Measurements from ENCODE around the gene PARD3. TPM values are rescaled to one million over a fixed set of nuclear protein-coding genes. Genes with fewer than 3 reads are reported as not detected.

PARD3 gene
- total and polyA plus RNA-seq, 10 of the 15 experiments (the other 5 are each of a cell fraction or from before 2014, with no cell fraction given): 2.6 to 43.1 (median 13.9) TPM

DNA sequence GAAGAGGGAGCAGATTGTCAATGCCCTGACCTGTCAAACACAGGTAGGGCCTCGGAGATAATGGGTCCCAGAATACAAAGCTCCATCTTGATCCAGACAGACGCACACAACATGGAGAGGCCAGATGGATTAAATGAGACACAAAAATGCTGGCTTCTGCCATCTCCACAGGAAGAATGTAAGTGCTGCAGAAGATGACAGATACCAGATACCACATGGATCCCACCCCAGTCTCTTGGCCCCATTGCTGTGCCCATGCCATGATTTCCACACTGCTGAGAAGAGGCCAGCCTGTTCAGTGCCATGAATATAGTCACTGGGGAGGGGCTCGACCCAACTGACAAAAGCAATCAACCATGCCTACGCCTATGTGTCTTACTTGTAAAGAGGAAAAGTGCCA lies 487.9 kb downstream of the PARD3 start:
- DNase-seq (ENCODE audit: low read depth, low spot score) (no peak), FAIRE-seq (no peak), ATAC-seq (no peak)
- Histone ChIP-seq H3K4me1 (ENCODE audit: control insufficient read depth, insufficient read depth, low read length) (no peaks in the 10 kb centered on the region), H2AFZ (ENCODE audit: control insufficient read depth, low read depth, low read length) (no peak overlapping the region), H3K79me2 (ENCODE audit: control insufficient read depth, insufficient read depth, low read length) (no peaks in the 10 kb centered on the region), H3K27me3 (replicated peaks in 1 of 2; ENCODE audit: control insufficient read depth in 2 of 2, insufficient read depth in 2 of 2, low read length in 1 of 2) (no peaks in the 10 kb centered on the region), H3K4me2 (ENCODE audit: control insufficient read depth, insufficient read depth) (no peak overlapping the region), H3K9me3 (replicated peaks; ENCODE audit: control insufficient read depth, insufficient read depth, low read length) (no peaks in the 10 kb centered on the region), H3K9ac (ENCODE audit: control insufficient read depth, insufficient read depth, low read length) (no peak overlapping the region), H3K27ac (ENCODE audit: control insufficient read depth, insufficient read depth) (no peak overlapping the region), H4K20me1 (ENCODE audit: control insufficient read depth, insufficient read depth) (no peaks in the 10 kb centered on the region), H3K4me3 (no peak overlapping the region), H3K36me3 (ENCODE audit: control insufficient read depth in 2 of 2, insufficient read depth in 2 of 2, low read length in 1 of 2) (no peaks in the 10 kb centered on the region)
- BruUV-seq (replicated peaks): no TSS peak
- ChIA-PET CTCF (interaction anchor here (2.5 kb wide), 1 partner anchor 8 kb away, joined by 5 read pairs; no protein-coding TSS in a partner anchor), POLR2A (no interaction called here), SMC1A (ENCODE audit: uncharacterized antibody, unreplicated experiment) (interaction anchor here (0.6 to 3.3 kb wide), 8 partner anchors 9 to 102 kb away, joined by 3 to 14 read pairs (median 4); no protein-coding TSS in a partner anchor), RAD21 (ENCODE audit: unreplicated experiment) (interaction anchor here (1.0 to 1.2 kb wide), 3 partner anchors 11 to 22 kb away, joined by 3 to 4 read pairs (median 3); no protein-coding TSS in a partner anchor)
- intact Hi-C loops (cut with micrococcal nuclease; ENCODE audit: unreplicated experiment) (no loop called here), in situ Hi-C loops (cut with MboI) (no loop called here)
- 20% methylated on average over 4 of the region's 4 CpGs for WGBS (ENCODE audit: insufficient coverage, insufficient replicate concordance, low lambda C conversion rate, missing lambda C conversion rate)
- TF ChIP-seq JUNB (IDR thresholded peaks at IDR 0.05): no peak
- no peak for TF ChIP-seq EZH2 (IDR thresholded peaks at IDR 0.05; ENCODE audit: borderline replicate concordance, control insufficient read depth, low read depth, low read length)
- no peak for TF ChIP-seq POLR2AphosphoS5 (IDR thresholded peaks at IDR 0.05; ENCODE audit: low read length)

- ChIA-PET CTCF (interaction anchor here (0.8 to 1.3 kb wide), 5 partner anchors 10 to 1130 kb away, joined by 3 to 5 read pairs (median 3); no protein-coding TSS in a partner anchor), POLR2A (interaction anchor here (0.8 kb wide), 1 partner anchor 64 kb away, joined by 3 read pairs; no protein-coding TSS in a partner anchor), SMC1A (ENCODE audit: uncharacterized antibody, unreplicated experiment) (interaction anchor here (1.0 to 6.8 kb wide), 10 partner anchors 9 to 104 kb away, joined by 3 to 72 read pairs (median 4); no protein-coding TSS in a partner anchor), RAD21 (ENCODE audit: unreplicated experiment) (interaction anchor here (1.0 to 1.5 kb wide), 4 partner anchors 9 to 31 kb away, joined by 3 to 4 read pairs (median 3); no protein-coding TSS in a partner anchor)
- H3K9me3 ChIP-seq (replicated peaks; ENCODE audit: control insufficient read depth, insufficient read depth, low read length): no peaks in the 10 kb centered on the region
- no peak overlapping the region for H3K27ac ChIP-seq (ENCODE audit: control insufficient read depth, insufficient read depth)
- no peak for TF ChIP-seq USF1 (IDR thresholded peaks at IDR 0.05; ENCODE audit: borderline replicate concordance, extremely low read length, insufficient read depth, low read depth, low read length)
- no peak for TF ChIP-seq HCFC1 (IDR thresholded peaks at IDR 0.05; ENCODE audit: low read length)
- TF ChIP-seq, protein P1, sequence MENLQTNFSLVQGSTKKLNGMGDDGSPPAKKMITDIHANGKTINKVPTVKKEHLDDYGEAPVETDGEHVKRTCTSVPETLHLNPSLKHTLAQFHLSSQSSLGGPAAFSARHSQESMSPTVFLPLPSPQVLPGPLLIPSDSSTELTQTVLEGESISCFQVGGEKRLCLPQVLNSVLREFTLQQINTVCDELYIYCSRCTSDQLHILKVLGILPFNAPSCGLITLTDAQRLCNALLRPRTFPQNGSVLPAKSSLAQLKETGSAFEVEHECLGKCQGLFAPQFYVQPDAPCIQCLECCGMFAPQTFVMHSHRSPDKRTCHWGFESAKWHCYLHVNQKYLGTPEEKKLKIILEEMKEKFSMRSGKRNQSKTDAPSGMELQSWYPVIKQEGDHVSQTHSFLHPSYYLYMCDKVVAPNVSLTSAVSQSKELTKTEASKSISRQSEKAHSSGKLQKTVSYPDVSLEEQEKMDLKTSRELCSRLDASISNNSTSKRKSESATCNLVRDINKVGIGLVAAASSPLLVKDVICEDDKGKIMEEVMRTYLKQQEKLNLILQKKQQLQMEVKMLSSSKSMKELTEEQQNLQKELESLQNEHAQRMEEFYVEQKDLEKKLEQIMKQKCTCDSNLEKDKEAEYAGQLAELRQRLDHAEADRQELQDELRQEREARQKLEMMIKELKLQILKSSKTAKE (IDR thresholded peaks at IDR 0.05; ENCODE audit: low read depth, poor library complexity, severe bottlenecking): no peak
- no peak for TF ChIP-seq ATF3 (IDR thresholded peaks at IDR 0.05; ENCODE audit: borderline replicate concordance, extremely low read depth, low read depth, low read length)
- in situ Hi-C loops (cut with MboI): no loop called here
- BruUV-seq (replicated peaks): no TSS peak
- no peak overlapping the region for H2AFZ ChIP-seq (ENCODE audit: control insufficient read depth, low read depth, low read length)
- FAIRE-seq: no peak
- intact Hi-C loops (cut with micrococcal nuclease; ENCODE audit: unreplicated experiment): no loop called here
- H4K20me1 ChIP-seq (ENCODE audit: control insufficient read depth, insufficient read depth): no peaks in the 10 kb centered on the region
- no peaks in the 10 kb centered on the region for H3K79me2 ChIP-seq (ENCODE audit: control insufficient read depth, insufficient read depth, low read length)
- WGBS (ENCODE audit: insufficient coverage, insufficient replicate concordance, low lambda C conversion rate, missing lambda C conversion rate): 56% methylated on average over 1 of the region's 1 CpG
- H3K4me3 ChIP-seq: no peak overlapping the region
- H3K36me3 ChIP-seq (ENCODE audit: control insufficient read depth in 2 of 2, insufficient read depth in 2 of 2, low read length in 1 of 2): no peaks in the 10 kb centered on the region
- ATAC-seq: no peak
- no peaks in the 10 kb centered on the region for H3K27me3 ChIP-seq (replicated peaks in 1 of 2; ENCODE audit: control insufficient read depth in 2 of 2, insufficient read depth in 2 of 2, low read length in 1 of 2)
- no peak overlapping the region for H3K4me2 ChIP-seq (ENCODE audit: control insufficient read depth, insufficient read depth)
- H3K9ac ChIP-seq (ENCODE audit: control insufficient read depth, insufficient read depth, low read length): no peak overlapping the region
- H3K4me1 ChIP-seq (ENCODE audit: control insufficient read depth, insufficient read depth, low read length): no peaks in the 10 kb centered on the region
- DNase-seq (ENCODE audit: low read depth, low spot score): no peak
These were observed 491.9 kb downstream of the PARD3 start for GRCh38 chr10:34323192-34323591.

Data from GM12878 (cell line).